Measurements from ENCODE around the gene TTC7B.
"Not testable (repeated sequence)": the region's sequence is repeated elsewhere in the genome, so short reads cannot be mapped to it uniquely, and the experiment has no call there.

TTC7B gene

DNA sequence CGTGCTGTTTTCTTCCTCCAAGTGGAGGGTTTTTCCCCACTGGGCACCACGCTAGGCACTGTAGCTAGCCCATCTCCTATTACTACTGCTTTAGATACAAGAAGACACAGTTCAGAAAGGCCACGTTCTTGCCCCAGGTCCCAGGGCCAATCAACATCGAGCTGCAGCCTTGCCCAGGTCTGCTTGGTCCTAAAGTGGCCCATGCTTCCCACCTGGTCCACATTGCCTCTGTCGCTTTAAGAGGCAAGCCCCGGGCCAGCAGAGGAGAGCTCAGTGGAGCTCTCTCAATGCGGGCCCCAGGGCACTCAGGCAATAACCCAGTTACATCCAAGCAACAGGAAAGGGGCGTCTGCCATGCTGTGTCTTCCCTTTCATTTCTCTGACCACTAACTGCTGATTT is 271.3 kb downstream of the TTC7B start:
- no peak for DNase-seq (ENCODE audit: low read depth)

DNA sequence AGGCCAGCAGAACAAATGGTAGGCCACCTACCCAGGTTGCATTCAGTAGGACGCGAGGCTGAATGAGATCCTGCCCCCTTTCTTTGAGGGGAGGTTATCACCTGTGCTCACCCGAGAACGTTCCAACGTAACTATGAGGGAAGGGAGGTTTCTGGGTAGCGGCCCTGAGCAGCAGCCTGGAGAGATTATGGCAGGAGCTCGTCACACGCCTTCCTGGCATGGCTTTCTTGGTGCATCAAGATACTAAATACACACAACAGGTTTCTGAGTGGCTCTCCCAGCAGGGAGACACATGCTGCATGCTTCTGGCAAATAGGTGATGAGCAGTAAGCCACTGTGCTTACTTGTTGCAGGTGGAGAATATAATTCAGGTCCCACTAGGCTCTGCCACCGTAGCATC is 271.7 kb downstream of the TTC7B start:
- DNase-seq (ENCODE audit: low read depth) = no peak

GRCh38 chr14:90543876-90544275 is 272.4 kb downstream of the TTC7B start:
- DNase-seq (ENCODE audit: low read depth) = no peak

DNA sequence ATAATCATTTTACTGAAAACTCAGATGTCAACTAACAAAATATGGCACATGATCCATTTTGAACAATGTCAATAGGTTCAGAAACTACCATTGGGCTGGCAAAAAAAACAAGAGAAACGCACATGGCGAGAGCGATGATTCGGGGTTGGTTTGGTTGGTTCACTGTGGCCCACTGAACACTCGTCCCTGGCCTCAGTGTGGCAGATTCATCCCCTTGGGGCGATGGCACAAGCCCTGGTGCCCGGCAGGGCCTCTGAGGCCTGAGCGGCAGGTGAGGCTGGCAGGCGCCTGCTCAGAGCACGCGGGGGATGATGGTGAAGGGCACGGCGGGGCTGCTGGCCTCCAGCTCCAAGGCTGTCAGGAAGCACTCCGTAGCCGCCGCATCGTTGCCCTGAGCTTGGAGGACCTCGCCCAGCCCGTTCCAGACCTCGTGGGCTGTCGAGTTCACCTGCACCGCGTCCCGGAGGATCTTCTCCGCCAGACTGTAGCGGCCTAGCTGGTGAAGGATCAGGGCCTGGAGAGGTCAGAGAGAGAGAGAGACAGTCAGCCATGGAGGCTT is 275.1 kb downstream of the TTC7B start:
- DNase-seq (ENCODE audit: low read depth) = no peak

DNA sequence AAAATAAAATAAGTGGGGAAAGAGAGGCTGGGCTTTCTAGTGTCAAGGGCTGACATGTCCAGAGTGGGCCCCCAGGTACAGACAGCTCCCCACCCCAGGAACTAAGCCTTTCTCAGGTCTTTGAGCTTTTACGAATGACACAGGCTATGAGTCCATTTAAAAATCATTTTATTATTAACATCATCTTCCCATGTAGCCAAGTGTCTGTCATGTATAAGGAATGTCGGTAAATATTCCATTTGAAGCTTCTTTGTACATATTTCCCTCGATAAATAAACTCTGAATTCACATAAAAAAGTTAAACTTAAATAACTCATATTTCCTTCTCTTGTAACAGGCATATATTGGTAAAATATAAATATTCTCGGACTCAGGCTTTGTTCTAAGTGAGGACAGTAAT is 275.8 kb downstream of the TTC7B start:
- no peak for DNase-seq (ENCODE audit: low read depth)

GRCh38 chr14:90539996-90540395 is 276.2 kb downstream of the TTC7B start:
- DNase-seq (ENCODE audit: low read depth) = no peak

DNA sequence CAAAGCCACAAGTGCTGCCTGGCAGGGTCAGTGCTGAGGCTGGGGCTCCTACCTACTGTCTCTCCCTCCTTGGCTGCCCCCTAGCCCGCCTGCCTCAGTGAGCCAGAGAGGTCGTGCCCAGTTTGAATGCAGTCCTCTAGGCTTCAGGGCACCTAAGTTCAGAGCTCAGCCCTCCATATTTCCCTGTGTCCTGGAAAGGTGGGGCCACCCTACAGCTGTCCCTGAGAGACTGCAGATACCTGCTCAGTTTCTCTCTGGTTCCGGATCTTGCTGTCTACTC is 276.8 kb downstream of the TTC7B start:
- DNase-seq (ENCODE audit: low read depth) = no peak

- no peak for DNase-seq (ENCODE audit: low read depth)
These were observed 277.3 kb downstream of the TTC7B start for GRCh38 chr14:90538716-90539495.

GRCh38 chr14:90538095-90538494 is 278.1 kb downstream of the TTC7B start:
- DNase-seq (ENCODE audit: low read depth) = no peak

- no peak for DNase-seq (ENCODE audit: low read depth)
These were observed 279.6 kb downstream of the TTC7B start for GRCh38 chr14:90536511-90537191.

GRCh38 chr14:90536092-90536491 is 280.1 kb downstream of the TTC7B start:
- DNase-seq (ENCODE audit: low read depth) = no peak

DNA sequence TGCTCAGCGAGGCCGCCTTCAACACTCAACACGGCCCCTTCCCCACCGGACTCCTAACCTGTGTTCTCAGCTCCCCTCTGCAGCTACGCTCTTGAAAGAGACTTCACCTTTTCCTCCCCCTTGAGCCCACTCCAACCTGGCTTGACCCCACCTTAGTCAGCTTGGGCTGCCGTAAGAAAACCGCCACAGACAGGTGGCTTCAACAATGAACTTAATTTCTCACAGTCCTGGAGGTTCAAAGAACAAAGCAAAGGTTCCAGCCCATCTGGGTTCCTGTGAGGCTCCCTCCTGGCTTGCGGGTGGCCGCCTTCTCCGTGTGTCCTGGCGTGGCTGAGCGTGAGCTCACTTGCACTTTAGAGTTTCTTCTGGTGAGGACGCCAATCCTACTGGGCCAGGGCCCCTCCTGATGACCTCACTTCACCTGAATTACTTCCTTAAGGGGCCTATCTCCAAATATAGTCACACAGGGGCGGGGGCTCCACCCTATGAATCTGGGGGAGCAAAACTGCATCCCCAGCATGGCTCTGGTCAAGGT is 280.6 kb downstream of the TTC7B start:
- DNase-seq (ENCODE audit: low read depth) = no peak

- no peak for DNase-seq (ENCODE audit: low read depth)
These were observed 281.2 kb downstream of the TTC7B start for GRCh38 chr14:90534838-90535555.

DNA sequence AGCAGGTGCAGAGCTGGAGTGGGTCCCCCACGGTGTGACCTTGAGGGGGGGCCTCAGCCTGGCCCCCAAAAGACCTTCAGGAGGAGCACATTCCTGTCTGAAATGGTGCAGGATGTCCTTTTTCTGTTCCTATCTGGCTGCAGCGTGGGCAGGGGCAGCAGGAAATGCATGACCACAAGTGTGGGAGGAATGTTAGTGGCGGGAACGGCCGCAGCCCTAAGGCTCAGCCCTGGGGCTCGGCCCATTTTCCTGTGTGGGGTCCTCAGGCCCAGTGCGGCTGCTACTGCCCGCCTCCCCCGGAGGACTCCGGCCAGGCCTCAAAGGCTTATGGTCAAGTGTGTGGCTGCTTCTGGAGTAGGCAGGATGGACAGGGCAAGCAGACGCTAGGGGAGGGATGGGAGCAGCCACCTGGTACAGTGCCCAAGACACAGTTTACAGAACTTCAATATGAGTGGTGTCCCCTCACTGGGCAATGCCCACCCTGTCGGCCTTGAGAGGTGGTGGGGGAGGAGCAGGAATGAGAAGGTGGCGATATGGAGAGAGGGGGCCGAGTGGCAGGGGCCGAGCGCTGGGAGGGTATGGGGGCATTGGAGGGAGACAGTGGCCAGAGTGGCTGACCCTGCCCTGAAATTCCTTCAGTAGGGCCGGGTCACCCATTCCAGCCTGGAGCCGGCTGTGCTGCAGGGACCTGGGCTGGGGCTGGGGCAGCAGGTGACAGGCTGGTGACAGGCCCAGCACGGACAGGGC is 282.0 kb downstream of the TTC7B start:
- DNase-seq (ENCODE audit: low read depth) = no peak

DNA sequence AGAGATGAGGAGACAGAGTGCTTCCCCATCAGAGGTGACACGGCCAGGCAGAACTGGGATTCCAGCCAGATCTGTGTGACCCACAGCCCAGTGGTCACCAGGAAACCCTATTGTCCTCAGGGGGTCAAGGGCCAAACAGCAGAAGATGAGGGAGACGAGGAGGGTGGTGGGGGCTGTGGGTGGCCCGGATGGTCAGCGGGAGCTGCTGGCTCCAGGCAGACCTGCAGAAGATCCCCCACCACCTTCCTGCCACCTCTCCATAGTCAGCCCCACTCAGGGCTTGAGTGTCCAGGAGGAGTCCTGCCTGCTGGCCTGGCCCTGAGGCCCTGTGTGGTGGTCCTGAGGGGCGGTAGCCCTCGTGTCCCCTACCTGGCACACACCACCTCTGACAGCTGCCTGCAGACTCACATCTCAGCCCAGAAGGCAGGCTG is 282.6 kb downstream of the TTC7B start:
- DNase-seq (ENCODE audit: low read depth) = no peak

DNA sequence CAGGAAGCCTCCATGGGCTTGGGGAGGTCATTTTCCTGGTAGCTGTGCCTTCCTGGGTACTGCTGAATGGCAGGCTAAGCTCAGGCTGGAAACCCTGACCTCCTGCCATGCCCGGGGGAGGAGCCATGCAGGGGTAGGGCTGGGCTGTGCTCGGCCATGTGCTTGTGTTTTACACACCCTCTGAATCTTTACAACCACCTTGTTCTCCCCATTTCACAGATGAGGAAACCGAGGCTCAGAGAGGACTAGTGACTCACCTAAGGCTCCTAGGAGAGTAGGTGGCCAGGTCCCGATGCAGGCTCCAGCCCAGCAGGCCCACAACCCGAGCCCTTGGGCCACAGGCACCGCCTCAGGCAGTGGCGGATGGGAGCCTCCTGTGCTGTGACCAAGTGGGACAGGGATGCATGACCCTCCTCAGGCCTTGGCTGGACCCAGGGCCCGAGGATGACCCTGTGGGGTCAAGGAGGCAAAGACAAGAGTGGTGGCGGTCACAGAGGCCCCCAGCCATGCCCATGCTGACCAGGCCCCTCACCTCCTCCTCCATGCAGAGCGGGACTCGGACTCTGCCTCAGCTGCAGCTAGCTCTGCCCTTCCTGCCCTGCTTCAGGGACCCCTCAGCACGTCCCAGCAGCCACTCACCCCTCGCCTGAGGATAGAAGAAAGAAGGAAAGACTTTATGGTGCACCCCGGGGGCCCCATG is 283.3 kb downstream of the TTC7B start:
- DNase-seq (ENCODE audit: low read depth) = no peak

DNA sequence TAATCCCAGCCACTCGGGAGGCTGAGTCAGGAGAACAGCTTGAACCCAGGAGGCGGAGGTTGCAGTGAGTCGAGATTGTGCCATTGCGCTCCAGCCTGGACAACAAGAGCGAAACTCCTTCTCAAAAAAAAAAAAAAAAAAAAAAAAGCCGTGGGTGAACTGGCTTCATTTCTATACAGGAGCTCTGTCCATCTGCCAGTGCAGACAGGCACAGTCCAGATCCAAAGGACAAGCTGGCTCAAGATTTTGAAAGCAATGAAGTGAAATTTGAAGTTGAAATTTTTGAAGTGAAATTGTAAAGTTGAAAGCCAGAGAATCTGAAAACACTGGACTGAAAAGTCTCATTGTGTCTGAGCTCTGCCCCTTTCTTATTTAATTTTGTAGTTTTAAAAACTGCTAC is 284.7 kb downstream of the TTC7B start:
- no peak for DNase-seq (ENCODE audit: low read depth)

DNA sequence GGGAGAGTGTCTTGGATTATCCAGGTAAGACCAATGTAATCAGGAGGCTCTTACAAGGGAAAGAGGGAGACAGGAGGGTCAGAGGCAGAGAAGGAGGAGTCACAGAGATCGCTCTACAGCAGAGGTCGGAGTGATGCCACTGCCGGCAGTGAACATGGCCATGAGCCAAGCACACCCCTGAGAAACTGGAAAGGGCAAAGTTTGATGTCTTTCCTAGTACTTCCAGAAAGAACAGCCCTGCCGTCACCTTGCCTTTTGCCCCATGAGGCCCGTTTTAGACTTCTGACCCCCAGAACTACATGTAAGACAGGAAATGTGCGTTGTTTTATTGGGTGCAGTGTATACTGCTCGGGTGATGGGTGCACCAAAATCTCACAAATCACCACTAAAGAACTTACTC is 285.7 kb downstream of the TTC7B start:
- DNase-seq (ENCODE audit: low read depth) = no peak

DNA sequence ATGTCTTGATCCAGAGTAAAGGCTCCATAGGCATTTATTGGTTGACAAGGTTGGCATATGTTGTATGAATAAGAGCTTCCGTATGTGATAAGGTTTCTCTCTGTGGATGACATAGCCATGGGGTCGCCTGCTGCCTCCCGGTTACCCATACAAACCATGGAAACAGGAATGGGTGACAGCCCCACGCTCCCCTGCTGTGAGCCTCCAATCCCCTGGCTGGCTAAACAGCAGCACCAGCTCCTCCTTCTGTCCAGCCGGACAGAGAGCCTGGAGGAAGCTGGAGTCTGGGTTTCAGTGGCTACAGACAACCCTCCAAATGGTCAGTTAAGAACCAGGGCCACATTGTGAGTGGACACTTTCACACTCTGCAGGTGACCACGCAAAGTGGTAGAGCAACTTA is 288.3 kb downstream of the TTC7B start:
- no peak for DNase-seq (ENCODE audit: low read depth)

- not testable (repeated sequence) for DNase-seq (ENCODE audit: low read depth)
These were observed 289.7 kb downstream of the TTC7B start for GRCh38 chr14:90526536-90526935.

DNA sequence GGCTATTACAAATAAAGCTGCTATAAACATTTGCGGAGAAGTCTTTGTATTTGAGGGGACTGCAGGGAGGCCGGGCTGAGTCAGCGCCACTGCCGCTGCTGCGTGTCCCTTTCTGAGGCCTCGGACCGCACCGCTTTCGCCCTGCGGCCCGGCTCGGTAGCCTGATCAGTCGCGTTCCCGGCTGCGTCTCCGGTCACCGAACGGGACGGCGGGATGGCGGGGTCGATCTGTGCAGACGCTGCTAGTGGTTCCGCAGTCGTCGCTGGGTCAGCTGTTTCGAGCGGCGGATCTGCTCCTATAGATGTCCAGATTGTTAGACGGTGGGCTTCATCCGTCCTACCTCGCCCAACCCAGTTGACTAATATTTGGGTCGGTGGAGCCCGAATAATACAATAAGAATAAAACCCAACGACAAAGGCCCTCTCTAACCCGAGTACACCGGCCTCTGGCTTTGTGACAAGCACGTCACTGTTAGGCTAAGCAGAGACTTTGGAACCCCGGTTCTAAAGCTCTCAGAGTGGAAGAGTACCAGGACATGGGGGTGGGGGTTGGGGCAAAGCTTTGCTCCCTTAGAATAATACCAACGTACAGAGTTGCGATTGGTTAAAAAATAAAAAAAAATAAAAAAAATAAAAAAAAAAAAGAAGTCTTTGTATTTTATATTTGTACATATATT is 290.7 kb downstream of the TTC7B start:
- not testable (repeated sequence) for DNase-seq (ENCODE audit: low read depth)

Measured in stimulated activated CD8-positive, alpha-beta memory T cell treated with anti-CD3 and anti-CD28 coated beads, Interleukin-4, amount 100 ng/mL, for 24 hours (primary cell).